Measurements from ENCODE around the gene ATP5PB. TPM values are rescaled to one million over a fixed set of nuclear protein-coding genes. Genes with fewer than 3 reads are reported as not detected.

The ATP5PB gene
- total RNA-seq, 2 experiments from 2014 or later = 396 to 404 TPM

GRCh38 chr1:111491070-111491469 is 41.8 kb downstream of the ATP5PB start:
- DNase-seq (no peak), ATAC-seq (no peak)
- Mint-ChIP-seq H3K4me3 (no peak overlapping the region), H3K4me1 (ENCODE audit: low read depth) (peaks cover 4% of the 10 kb centered on the region), H3K27ac (no peak overlapping the region), H3K9me3 (ENCODE audit: insufficient read depth) (peaks cover 6% of the 10 kb centered on the region), H3K36me3 (ENCODE audit: low read depth) (peaks cover 16% of the 10 kb centered on the region), H3K27me3 (ENCODE audit: low read depth) (no peaks in the 10 kb centered on the region)
- CTCF ChIA-PET = interaction anchor here (0.9 to 3.2 kb wide), 3 partner anchors 9 to 17 kb away, joined by 4 to 14 read pairs (median 4); no protein-coding TSS in a partner anchor
- POLR2A ChIA-PET = interaction anchor here (0.9 kb wide), 1 partner anchor 14 kb away, joined by 3 read pairs; no protein-coding TSS in a partner anchor

GRCh38 chr1:111496398-111496797 is 47.1 kb downstream of the ATP5PB start:
- H3K9me3 Mint-ChIP-seq (ENCODE audit: insufficient read depth) = peaks cover 18% of the 10 kb centered on the region
- ChIA-PET POLR2A (interaction anchor here (4.3 kb wide), 1 partner anchor 11 kb away, joined by 21 read pairs; no protein-coding TSS in a partner anchor), CTCF (interaction anchor here (0.9 to 6.3 kb wide), 6 partner anchors 9 to 272 kb away, joined by 3 to 66 read pairs (median 4); no protein-coding TSS in a partner anchor)
- no peak for DNase-seq
- H3K36me3 Mint-ChIP-seq (ENCODE audit: low read depth) = peaks cover 32% of the 10 kb centered on the region
- H3K4me1 Mint-ChIP-seq (ENCODE audit: low read depth) = peaks cover 28% of the 10 kb centered on the region
- H3K27me3 Mint-ChIP-seq (ENCODE audit: low read depth) = no peaks in the 10 kb centered on the region
- ATAC-seq = peak; percentile 23
- H3K4me3 Mint-ChIP-seq = no peak overlapping the region
- H3K27ac Mint-ChIP-seq = no peak overlapping the region

- no peaks in the 10 kb centered on the region for H3K27me3 Mint-ChIP-seq (ENCODE audit: low read depth)
- no peak for DNase-seq
These were observed 48.3 kb downstream of the ATP5PB start for GRCh38 chr1:111497592-111497991.

GRCh38 chr1:111499026-111499785 is 49.9 kb downstream of the ATP5PB start:
- Mint-ChIP-seq H3K4me3 (no peak overlapping the region), H3K9me3 (ENCODE audit: insufficient read depth) (peaks cover 18% of the 10 kb centered on the region), H3K36me3 (ENCODE audit: low read depth) (peaks cover 30% of the 10 kb centered on the region), H3K27ac (no peak overlapping the region), H3K4me1 (ENCODE audit: low read depth) (peaks cover 46% of the 10 kb centered on the region), H3K27me3 (ENCODE audit: low read depth) (no peaks in the 10 kb centered on the region)
- ChIA-PET POLR2A (interaction anchor here (0.9 to 4.3 kb wide), 2 partner anchors 9 to 228 kb away, joined by 3 to 21 read pairs; no protein-coding TSS in a partner anchor), CTCF (interaction anchor here (1.3 to 6.3 kb wide), 3 partner anchors 8 to 271 kb away, joined by 4 to 66 read pairs (median 13); no protein-coding TSS in a partner anchor)
- ATAC-seq = no peak
- DNase-seq = no peak

More at GRCh38 chr1:111497592-111497991, 48.3 kb downstream of the ATP5PB start:
- H3K4me3 Mint-ChIP-seq = no peak overlapping the region
- H3K27ac Mint-ChIP-seq = peak overlapping the region; percentile 26
- H3K36me3 Mint-ChIP-seq (ENCODE audit: low read depth) = peaks cover 32% of the 10 kb centered on the region
- CTCF ChIA-PET = interaction anchor here (0.6 to 6.3 kb wide), 12 partner anchors 10 to 271 kb away, joined by 3 to 66 read pairs (median 4); partner anchors contain the start of gene C1orf162
- ATAC-seq = no peak
- POLR2A ChIA-PET = interaction anchor here (1.2 to 4.3 kb wide), 2 partner anchors 10 to 49 kb away, joined by 3 to 21 read pairs; no protein-coding TSS in a partner anchor
- H3K9me3 Mint-ChIP-seq (ENCODE audit: insufficient read depth) = peaks cover 18% of the 10 kb centered on the region
- peaks cover 30% of the 10 kb centered on the region for H3K4me1 Mint-ChIP-seq (ENCODE audit: low read depth)

GRCh38 chr1:111501645-111502044 is 52.4 kb downstream of the ATP5PB start:
- Mint-ChIP-seq H3K9me3 (ENCODE audit: insufficient read depth) (peaks cover 7% of the 10 kb centered on the region), H3K27ac (no peak overlapping the region), H3K36me3 (ENCODE audit: low read depth) (peaks cover 11% of the 10 kb centered on the region), H3K4me1 (ENCODE audit: low read depth) (peaks cover 60% of the 10 kb centered on the region), H3K27me3 (ENCODE audit: low read depth) (no peaks in the 10 kb centered on the region), H3K4me3 (no peak overlapping the region)
- ATAC-seq = no peak
- ChIA-PET POLR2A (no interaction called here), CTCF (interaction anchor here (1.1 kb wide), 2 partner anchors 15 to 20 kb away, joined by 3 to 4 read pairs; no protein-coding TSS in a partner anchor)
- DNase-seq = no peak

- H3K27me3 Mint-ChIP-seq (ENCODE audit: low read depth) = no peaks in the 10 kb centered on the region
- H3K9me3 Mint-ChIP-seq (ENCODE audit: insufficient read depth) = no peaks in the 10 kb centered on the region
- ATAC-seq = no peak
- no peak for DNase-seq
- no peaks in the 10 kb centered on the region for H3K36me3 Mint-ChIP-seq (ENCODE audit: low read depth)
- ChIA-PET POLR2A (interaction anchor here (0.7 kb wide), 1 partner anchor 52 kb away, joined by 3 read pairs; no protein-coding TSS in a partner anchor), CTCF (interaction anchor here (0.8 to 2.4 kb wide), 8 partner anchors 8 to 265 kb away, joined by 3 to 9 read pairs (median 5); no protein-coding TSS in a partner anchor)
- peak within 1 kb of the TSS; percentile 2 for H3K4me3 Mint-ChIP-seq
- peaks cover 62% of the 10 kb centered on the region for H3K4me1 Mint-ChIP-seq (ENCODE audit: low read depth)
- peak within 1 kb of the TSS; percentile 70 for H3K27ac Mint-ChIP-seq
These were observed 54.4 kb downstream of the ATP5PB start, which contains the start of the genes ADORA3 and TMIGD3 for GRCh38 chr1:111503585-111504060. ADORA3 (minus strand) TSS chr1:111503633; CDS start chr1:111503354, 279 bp downstream. TMIGD3 (minus strand) TSS chr1:111503633; CDS start chr1:111503354, 279 bp downstream.

- H3K4me3 Mint-ChIP-seq = no peak overlapping the region
- no peaks in the 10 kb centered on the region for H3K36me3 Mint-ChIP-seq (ENCODE audit: low read depth)
- no peak for DNase-seq
- peak overlapping the region; percentile 70 for H3K27ac Mint-ChIP-seq
- POLR2A ChIA-PET = interaction anchor here (0.7 kb wide), 1 partner anchor 52 kb away, joined by 3 read pairs; no protein-coding TSS in a partner anchor
- no peaks in the 10 kb centered on the region for H3K27me3 Mint-ChIP-seq (ENCODE audit: low read depth)
- ATAC-seq = no peak
- no peaks in the 10 kb centered on the region for H3K9me3 Mint-ChIP-seq (ENCODE audit: insufficient read depth)
- CTCF ChIA-PET = interaction anchor here (1.1 to 2.4 kb wide), 7 partner anchors 12 to 264 kb away, joined by 3 to 9 read pairs (median 5); no protein-coding TSS in a partner anchor
- peaks cover 64% of the 10 kb centered on the region for H3K4me1 Mint-ChIP-seq (ENCODE audit: low read depth)
These were observed 54.8 kb downstream of the ATP5PB start for GRCh38 chr1:111504097-111504496.

GRCh38 chr1:111505641-111506119 is 56.4 kb downstream of the ATP5PB start:
- peak overlapping the region; percentile 83 for H3K27ac Mint-ChIP-seq
- DNase-seq (peak; percentile 48), ATAC-seq (peak; percentile 25)
- POLR2A ChIA-PET = interaction anchor here (1.6 kb wide), 1 partner anchor 29 kb away, joined by 5 read pairs; no protein-coding TSS in a partner anchor
- CTCF ChIA-PET = interaction anchor here (0.9 to 6.7 kb wide), 6 partner anchors 9 to 262 kb away, joined by 3 to 144 read pairs (median 64); partner anchors contain the start of genes ATP5PB, C1orf162 and WDR77
- peaks cover 64% of the 10 kb centered on the region for H3K4me1 Mint-ChIP-seq (ENCODE audit: low read depth)
- no peaks in the 10 kb centered on the region for H3K36me3 Mint-ChIP-seq (ENCODE audit: low read depth)
- no peaks in the 10 kb centered on the region for H3K27me3 Mint-ChIP-seq (ENCODE audit: low read depth)
- H3K4me3 Mint-ChIP-seq = no peak overlapping the region
- no peaks in the 10 kb centered on the region for H3K9me3 Mint-ChIP-seq (ENCODE audit: insufficient read depth)

GRCh38 chr1:111506561-111506960 is 57.3 kb downstream of the ATP5PB start:
- Mint-ChIP-seq H3K4me3 (no peak overlapping the region), H3K9me3 (ENCODE audit: insufficient read depth) (no peaks in the 10 kb centered on the region), H3K27me3 (ENCODE audit: low read depth) (no peaks in the 10 kb centered on the region), H3K27ac (peak overlapping the region; percentile 83), H3K36me3 (ENCODE audit: low read depth) (no peaks in the 10 kb centered on the region), H3K4me1 (ENCODE audit: low read depth) (peaks cover 57% of the 10 kb centered on the region)
- ChIA-PET CTCF (interaction anchor here (0.9 to 6.7 kb wide), 24 partner anchors 10 to 284 kb away, joined by 3 to 144 read pairs (median 32); partner anchors contain the start of genes ATP5PB, C1orf162, DDX20 and INKA2), POLR2A (interaction anchor here (0.8 to 3.0 kb wide), 17 partner anchors 9 to 291 kb away, joined by 3 to 53 read pairs (median 12); partner anchors contain the start of genes C1orf162, DDX20, INKA2 and RAP1A)
- DNase-seq (no peak), ATAC-seq (no peak)

GRCh38 chr1:111507411-111508201 is 58.3 kb downstream of the ATP5PB start:
- ChIA-PET POLR2A (interaction anchor here (0.7 to 3.0 kb wide), 44 partner anchors 9 to 292 kb away, joined by 3 to 53 read pairs (median 4); partner anchors contain the start of genes ATP5PB, C1orf162, DDX20 and INKA2), CTCF (interaction anchor here (0.6 to 6.7 kb wide), 74 partner anchors 10 to 309 kb away, joined by 3 to 144 read pairs (median 8); partner anchors contain the start of genes ATP5PB, C1orf162, DDX20 and INKA2)
- peak overlapping the region; percentile 92 for H3K27ac Mint-ChIP-seq
- H3K4me3 Mint-ChIP-seq = peak overlapping the region; percentile 69
- peak; percentile 82 for DNase-seq
- peak; percentile 66 for ATAC-seq
- H3K9me3 Mint-ChIP-seq (ENCODE audit: insufficient read depth) = no peaks in the 10 kb centered on the region
- peaks cover 57% of the 10 kb centered on the region for H3K4me1 Mint-ChIP-seq (ENCODE audit: low read depth)
- H3K27me3 Mint-ChIP-seq (ENCODE audit: low read depth) = no peaks in the 10 kb centered on the region
- no peaks in the 10 kb centered on the region for H3K36me3 Mint-ChIP-seq (ENCODE audit: low read depth)
